NCI-H1694 treated with DMSO at 0.1 percent for 48 hours (cell line): ENCODE results near the gene WDFY2.
"Not testable (repeated sequence)": the region's sequence is repeated elsewhere in the genome, so short reads cannot be mapped to it uniquely, and the experiment has no call there.

ENCODE experiments used
- DNase-seq: peaks from one replicate; lab custom pipeline; 2025; lab: John Stamatoyannopoulos, UW

The WDFY2 gene

GRCh38 chr13:51666839-51667238 lies 82.6 kb downstream of the WDFY2 start:
- no peak for DNase-seq

- no peak for DNase-seq
These were observed 84.4 kb downstream of the WDFY2 start for GRCh38 chr13:51668580-51669195.

GRCh38 chr13:51673165-51673564 lies 88.9 kb downstream of the WDFY2 start:
- DNase-seq: no peak

GRCh38 chr13:51674276-51674675 lies 90.0 kb downstream of the WDFY2 start:
- no peak for DNase-seq

GRCh38 chr13:51675385-51675784 lies 91.1 kb downstream of the WDFY2 start:
- DNase-seq: no peak

DNA sequence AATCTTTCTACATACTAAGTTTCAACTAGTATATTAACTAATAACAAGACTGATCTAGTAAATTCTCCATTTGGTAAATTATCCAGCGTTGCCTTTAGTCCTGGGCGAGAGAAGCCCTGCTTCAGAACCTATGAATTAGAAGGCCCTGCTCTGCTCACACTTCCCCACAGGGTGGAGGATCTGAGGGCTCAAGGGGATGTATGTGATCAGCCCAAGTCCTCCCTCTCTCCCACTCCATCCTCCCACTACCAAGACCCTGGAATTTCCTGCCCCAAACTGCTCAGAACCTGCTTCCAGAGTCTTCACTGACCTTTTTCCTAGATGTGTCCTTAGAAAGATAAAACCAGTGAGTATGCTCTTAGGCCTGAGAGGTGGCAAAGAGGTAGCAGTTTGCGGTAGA lies 91.6 kb downstream of the WDFY2 start:
- DNase-seq: no peak

- no peak for DNase-seq
These were observed 92.5 kb downstream of the WDFY2 start for GRCh38 chr13:51676739-51677138.

DNA sequence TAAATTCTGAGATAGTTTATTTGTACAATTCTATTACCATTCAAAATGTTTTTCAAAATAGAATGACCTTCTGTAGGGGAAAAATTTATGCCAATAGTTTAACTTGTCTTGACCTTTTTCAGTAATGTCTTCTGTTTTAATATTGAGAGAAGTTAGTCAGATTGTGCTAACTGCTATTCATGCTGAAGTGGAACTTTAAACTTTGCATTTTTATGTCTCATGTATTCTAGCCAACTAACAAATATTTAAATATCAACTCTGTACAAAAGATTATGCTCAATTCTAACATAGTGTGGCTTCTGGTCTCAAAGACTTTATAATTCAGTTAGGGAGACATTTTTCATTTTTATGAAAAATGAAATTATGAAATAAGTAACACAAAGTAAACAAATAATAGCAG lies 94.2 kb downstream of the WDFY2 start:
- DNase-seq: no peak

DNA sequence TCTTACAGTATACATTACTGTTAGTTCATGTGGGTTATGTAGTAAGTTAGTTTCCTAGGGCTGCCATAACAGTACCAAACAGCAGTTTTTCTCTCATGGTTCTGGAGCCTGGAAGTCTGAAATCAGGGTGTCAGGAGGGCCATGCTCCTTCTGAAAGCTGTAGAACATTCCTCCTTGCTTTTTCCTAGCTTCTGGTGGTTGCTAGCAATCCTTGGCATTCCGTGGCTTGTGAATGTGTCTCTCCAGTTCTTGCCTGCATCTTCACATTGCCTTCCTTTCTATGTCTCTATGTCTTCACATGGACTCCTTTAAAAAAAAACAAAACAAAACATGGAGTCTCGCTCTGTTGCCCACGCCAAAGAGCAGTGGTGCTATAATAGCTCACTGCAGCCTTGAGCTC lies 95.4 kb downstream of the WDFY2 start:
- no peak for DNase-seq

GRCh38 chr13:51681037-51681678 lies 96.9 kb downstream of the WDFY2 start:
- no peak for DNase-seq

GRCh38 chr13:51682686-51683085 lies 98.4 kb downstream of the WDFY2 start:
- no peak for DNase-seq

GRCh38 chr13:51683597-51683996 lies 99.3 kb downstream of the WDFY2 start:
- no peak for DNase-seq

GRCh38 chr13:51684076-51684475 lies 99.8 kb downstream of the WDFY2 start:
- no peak for DNase-seq

GRCh38 chr13:51687947-51688714 lies 103.9 kb downstream of the WDFY2 start:
- no peak for DNase-seq

GRCh38 chr13:51688937-51689662 lies 104.8 kb downstream of the WDFY2 start:
- DNase-seq: no peak

GRCh38 chr13:51689663-51689996 lies 105.4 kb downstream of the WDFY2 start:
- no peak for DNase-seq

GRCh38 chr13:51695677-51696076 lies 111.4 kb downstream of the WDFY2 start:
- DNase-seq: not testable (repeated sequence)

- DNase-seq: no peak
These were observed 112.9 kb downstream of the WDFY2 start for GRCh38 chr13:51697181-51697580.

GRCh38 chr13:51697855-51698254 lies 113.6 kb downstream of the WDFY2 start:
- no peak for DNase-seq

DNA sequence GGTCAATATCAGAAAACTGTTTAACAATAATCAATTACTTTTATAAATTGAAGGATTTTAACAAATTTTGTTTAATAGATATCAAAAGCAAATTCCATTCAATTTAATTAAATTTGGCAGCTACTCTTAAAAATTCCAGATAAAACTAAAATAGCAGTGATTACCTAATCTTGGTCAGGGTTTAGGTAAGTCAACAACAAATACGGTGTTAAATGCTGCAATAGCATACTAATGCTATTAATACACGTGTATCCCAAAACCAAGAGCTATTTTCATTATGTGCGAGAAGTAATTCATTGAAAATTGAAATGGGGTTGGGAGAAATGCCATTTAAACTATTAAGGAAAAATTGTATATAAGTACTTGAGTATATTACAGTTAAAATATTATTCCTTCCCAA lies 114.1 kb downstream of the WDFY2 start:
- no peak for DNase-seq

- DNase-seq: no peak
These were observed 120.4 kb downstream of the WDFY2 start for GRCh38 chr13:51704399-51705313.

DNA sequence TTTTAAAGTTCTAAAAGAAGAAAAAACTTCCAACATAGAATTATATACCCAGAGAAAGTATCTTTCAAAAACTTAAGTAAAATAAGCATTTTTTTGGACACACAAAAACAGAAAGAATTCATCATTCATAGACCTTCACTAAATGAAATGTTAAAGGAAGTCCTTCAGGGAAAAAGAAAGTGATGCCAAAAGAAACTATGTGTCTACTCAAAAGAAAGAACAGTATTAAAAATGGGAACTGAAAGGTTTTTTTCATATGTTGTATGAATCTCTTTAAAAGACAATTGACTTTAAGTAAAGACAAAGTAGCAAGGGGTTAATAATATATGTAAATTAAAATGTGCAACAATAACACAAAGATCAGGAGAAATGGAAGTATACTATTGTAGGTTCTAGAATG lies 123.2 kb downstream of the WDFY2 start:
- DNase-seq: no peak
